HepG2 (cell line): ENCODE measurements around the gene RASA4. TPM values are rescaled to one million over a fixed set of nuclear protein-coding genes. Genes with fewer than 3 reads are reported as not detected.
A peak's percentile ranks its signal among the peaks of the same experiment; 100 is the strongest.

Experiments used
- CBX5 ChIP-seq: sonication (generic); formaldehyde crosslinking; IDR thresholded peaks from 2 replicates; pipeline ENCODE4 v1.4.0; 2020; ENCODE audit warnings: missing genetic modification reagents, borderline replicate concordance
- GABPB1 ChIP-seq: IDR thresholded peaks from 2 replicates; pipeline ENCODE4 v1.6.1; 2016; ENCODE audit warnings: mild to moderate bottlenecking, missing genetic modification reagents, moderate library complexity, missing compliant biosample characterization
- NCOA2 ChIP-seq: sonication (generic); formaldehyde crosslinking; IDR thresholded peaks from 2 replicates; pipeline ENCODE4 v1.8.0; 2022; ENCODE audit warnings: inconsistent platforms
- POLR2G ChIP-seq: fragments of 200-400 bp; formaldehyde crosslinking; IDR thresholded peaks from 2 replicates; pipeline ENCODE4 v1.6.1; 2018; ENCODE audit warnings: mild to moderate bottlenecking, low read depth, low read length, moderate library complexity
- SAP130 ChIP-seq: IDR thresholded peaks from 2 replicates; pipeline ENCODE4 v1.6.1; 2016; ENCODE audit warnings: low read depth
- ZFP90 ChIP-seq: sonication (generic); formaldehyde crosslinking; IDR thresholded peaks from 2 replicates; pipeline ENCODE4 v1.8.0; 2022; ENCODE audit warnings: missing genetic modification reagents, mild to moderate bottlenecking, inconsistent platforms, borderline replicate concordance
- ZNF143 ChIP-seq: sonication (generic); formaldehyde crosslinking; IDR thresholded peaks from 2 replicates; pipeline ENCODE4 v1.4.0; 2020; ENCODE audit warnings: missing genetic modification reagents
- ZNF335 ChIP-seq: sonication (generic); formaldehyde crosslinking; IDR thresholded peaks from 2 replicates; pipeline ENCODE4 v1.4.0; 2020; ENCODE audit warnings: missing genetic modification reagents
- polyA plus RNA-seq, 8 experiments: library from polyadenylated mRNA; depleted of rRNA in 3 of 8; stranded (reverse) in 7 of 8; unstranded in 1 of 8; fragments of >200 nt; fragmentation: Illumina TruSeq in 4 of 8; extraction: Trizol in 4 of 8; gene quantifications; 2 replicates each; pipeline versions ENCODE4 v1.2.1 to v1.2.3, GENCODE V29; 2011 to 2016; ENCODE audit warnings: low read depth in 4 of 8, missing spikeins in 1 of 8, mixed read lengths in 1 of 8; ENCODE audit not compliant: insufficient read depth in 1 of 8
- total RNA-seq, 5 experiments: library from RNA; depleted of rRNA; stranded (reverse); fragments of >200 nt; fragmentation: Illumina TruSeq; extraction: Trizol; gene quantifications; 2 replicates each; pipeline ENCODE4 v1.2.3, GENCODE V29; 2016; ENCODE audit warnings: low read depth in 1 of 5
- TF ChIP-seq, protein P1 (sequence below): sonication (generic); formaldehyde crosslinking; IDR thresholded peaks from 2 replicates; pipeline ENCODE4 v1.5.0; 2020; ENCODE audit warnings: mild to moderate bottlenecking, missing genetic modification reagents, moderate library complexity
- TF ChIP-seq, protein P2 (sequence below): sonication (generic); formaldehyde crosslinking; IDR thresholded peaks from 2 replicates; pipeline ENCODE4 v1.4.0; 2020; ENCODE audit warnings: missing genetic modification reagents
- TF ChIP-seq, protein P3 (sequence below): sonication (generic); formaldehyde crosslinking; IDR thresholded peaks from 2 replicates; pipeline ENCODE4 v1.5.1; 2020; ENCODE audit warnings: mild to moderate bottlenecking, missing genetic modification reagents, moderate library complexity
- TF ChIP-seq, protein P4 (sequence below): sonication (generic); formaldehyde crosslinking; IDR thresholded peaks from 2 replicates; pipeline ENCODE4 v1.4.0; 2020; ENCODE audit warnings: missing genetic modification reagents
- TF ChIP-seq, protein P5 (sequence below): sonication (generic); formaldehyde crosslinking; IDR thresholded peaks from 2 replicates; pipeline ENCODE4 v1.4.0; 2020; ENCODE audit warnings: missing genetic modification reagents, borderline replicate concordance

Gene RASA4
- total and polyA plus RNA-seq, 2 of the 13 experiments (the other 11 are each of a cell fraction or from before 2014, with no cell fraction given), result 1.1 to 1.6 TPM

DNA sequence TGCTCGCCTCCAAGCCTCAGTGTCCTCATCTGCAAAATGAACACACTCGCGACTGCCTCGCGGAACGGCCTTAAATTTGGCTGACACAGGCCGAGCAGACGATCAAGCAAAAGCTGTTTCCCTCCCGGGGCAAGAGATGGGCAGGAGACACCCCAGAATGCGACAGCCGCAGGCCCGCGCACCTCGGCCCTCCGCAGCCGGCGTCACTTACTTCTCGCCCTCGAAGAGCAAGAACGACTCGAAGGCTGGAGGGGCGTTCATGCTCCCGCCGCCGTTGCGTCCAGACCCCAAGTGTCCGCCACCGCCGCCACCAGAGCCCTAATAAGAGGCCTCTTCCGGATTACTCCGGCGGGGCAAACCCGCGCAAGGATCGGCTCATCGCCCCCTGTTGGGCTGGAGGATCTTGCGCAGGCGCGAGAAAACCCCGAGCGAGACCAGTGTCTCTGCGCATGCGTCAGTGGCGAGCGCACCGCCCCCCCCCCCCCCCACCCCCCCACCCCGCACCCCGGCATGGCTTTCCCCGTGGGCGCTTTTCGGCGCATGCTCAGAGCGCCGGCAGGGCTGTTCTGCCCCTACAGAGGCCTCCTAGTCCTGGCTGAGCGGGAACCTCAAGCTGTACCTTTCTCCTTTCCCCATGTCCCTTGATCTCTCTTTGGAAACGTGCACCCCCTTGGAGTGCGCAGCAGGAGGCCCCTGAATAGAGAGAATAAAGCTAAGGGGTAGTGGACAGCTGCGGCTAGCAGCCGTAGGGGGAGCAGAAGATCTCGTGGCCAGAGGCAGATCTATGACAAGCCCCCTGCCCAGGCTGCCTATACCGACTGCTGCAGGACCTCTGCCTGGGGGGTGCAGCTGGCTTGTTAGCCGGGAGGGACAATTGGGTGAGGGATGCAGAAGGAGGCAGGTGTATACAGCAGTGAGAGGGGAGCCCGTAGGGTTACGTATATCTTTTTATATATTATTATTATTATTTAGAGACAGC is 44.0 kb downstream of the RASA4 start, which contains the start of gene POLR2J3 (continued):
- TF ChIP-seq, protein P1, sequence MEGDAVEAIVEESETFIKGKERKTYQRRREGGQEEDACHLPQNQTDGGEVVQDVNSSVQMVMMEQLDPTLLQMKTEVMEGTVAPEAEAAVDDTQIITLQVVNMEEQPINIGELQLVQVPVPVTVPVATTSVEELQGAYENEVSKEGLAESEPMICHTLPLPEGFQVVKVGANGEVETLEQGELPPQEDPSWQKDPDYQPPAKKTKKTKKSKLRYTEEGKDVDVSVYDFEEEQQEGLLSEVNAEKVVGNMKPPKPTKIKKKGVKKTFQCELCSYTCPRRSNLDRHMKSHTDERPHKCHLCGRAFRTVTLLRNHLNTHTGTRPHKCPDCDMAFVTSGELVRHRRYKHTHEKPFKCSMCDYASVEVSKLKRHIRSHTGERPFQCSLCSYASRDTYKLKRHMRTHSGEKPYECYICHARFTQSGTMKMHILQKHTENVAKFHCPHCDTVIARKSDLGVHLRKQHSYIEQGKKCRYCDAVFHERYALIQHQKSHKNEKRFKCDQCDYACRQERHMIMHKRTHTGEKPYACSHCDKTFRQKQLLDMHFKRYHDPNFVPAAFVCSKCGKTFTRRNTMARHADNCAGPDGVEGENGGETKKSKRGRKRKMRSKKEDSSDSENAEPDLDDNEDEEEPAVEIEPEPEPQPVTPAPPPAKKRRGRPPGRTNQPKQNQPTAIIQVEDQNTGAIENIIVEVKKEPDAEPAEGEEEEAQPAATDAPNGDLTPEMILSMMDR (CRISPR knock-in tag), result peak; percentile 62
- TF ChIP-seq, protein P2, sequence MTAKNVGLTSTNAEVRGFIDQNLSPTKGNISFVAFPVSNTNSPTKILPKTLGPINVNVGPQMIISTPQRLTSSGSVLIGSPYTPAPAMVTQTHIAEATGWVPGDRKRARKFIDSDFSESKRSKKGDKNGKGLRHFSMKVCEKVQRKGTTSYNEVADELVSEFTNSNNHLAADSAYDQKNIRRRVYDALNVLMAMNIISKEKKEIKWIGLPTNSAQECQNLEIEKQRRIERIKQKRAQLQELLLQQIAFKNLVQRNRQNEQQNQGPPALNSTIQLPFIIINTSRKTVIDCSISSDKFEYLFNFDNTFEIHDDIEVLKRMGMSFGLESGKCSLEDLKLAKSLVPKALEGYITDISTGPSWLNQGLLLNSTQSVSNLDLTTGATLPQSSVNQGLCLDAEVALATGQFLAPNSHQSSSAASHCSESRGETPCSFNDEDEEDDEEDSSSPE, result peak; percentile 77
- peak; percentile 84; the same call in 1 of the 2 replicates for TF ChIP-seq CBX5
- TF ChIP-seq, protein P3, sequence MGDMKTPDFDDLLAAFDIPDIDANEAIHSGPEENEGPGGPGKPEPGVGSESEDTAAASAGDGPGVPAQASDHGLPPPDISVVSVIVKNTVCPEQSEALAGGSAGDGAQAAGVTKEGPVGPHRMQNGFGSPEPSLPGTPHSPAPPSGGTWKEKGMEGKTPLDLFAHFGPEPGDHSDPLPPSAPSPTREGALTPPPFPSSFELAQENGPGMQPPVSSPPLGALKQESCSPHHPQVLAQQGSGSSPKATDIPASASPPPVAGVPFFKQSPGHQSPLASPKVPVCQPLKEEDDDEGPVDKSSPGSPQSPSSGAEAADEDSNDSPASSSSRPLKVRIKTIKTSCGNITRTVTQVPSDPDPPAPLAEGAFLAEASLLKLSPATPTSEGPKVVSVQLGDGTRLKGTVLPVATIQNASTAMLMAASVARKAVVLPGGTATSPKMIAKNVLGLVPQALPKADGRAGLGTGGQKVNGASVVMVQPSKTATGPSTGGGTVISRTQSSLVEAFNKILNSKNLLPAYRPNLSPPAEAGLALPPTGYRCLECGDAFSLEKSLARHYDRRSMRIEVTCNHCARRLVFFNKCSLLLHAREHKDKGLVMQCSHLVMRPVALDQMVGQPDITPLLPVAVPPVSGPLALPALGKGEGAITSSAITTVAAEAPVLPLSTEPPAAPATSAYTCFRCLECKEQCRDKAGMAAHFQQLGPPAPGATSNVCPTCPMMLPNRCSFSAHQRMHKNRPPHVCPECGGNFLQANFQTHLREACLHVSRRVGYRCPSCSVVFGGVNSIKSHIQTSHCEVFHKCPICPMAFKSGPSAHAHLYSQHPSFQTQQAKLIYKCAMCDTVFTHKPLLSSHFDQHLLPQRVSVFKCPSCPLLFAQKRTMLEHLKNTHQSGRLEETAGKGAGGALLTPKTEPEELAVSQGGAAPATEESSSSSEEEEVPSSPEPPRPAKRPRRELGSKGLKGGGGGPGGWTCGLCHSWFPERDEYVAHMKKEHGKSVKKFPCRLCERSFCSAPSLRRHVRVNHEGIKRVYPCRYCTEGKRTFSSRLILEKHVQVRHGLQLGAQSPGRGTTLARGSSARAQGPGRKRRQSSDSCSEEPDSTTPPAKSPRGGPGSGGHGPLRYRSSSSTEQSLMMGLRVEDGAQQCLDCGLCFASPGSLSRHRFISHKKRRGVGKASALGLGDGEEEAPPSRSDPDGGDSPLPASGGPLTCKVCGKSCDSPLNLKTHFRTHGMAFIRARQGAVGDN (CRISPR knock-in tag), result 0 out of 2 replicates have a peak, but pooled peaks have one; percentile 9
- peak; percentile 67 for TF ChIP-seq POLR2G
- peak; percentile 89 for TF ChIP-seq SAP130 (CRISPR knock-in tag)
- TF ChIP-seq, protein P4, sequence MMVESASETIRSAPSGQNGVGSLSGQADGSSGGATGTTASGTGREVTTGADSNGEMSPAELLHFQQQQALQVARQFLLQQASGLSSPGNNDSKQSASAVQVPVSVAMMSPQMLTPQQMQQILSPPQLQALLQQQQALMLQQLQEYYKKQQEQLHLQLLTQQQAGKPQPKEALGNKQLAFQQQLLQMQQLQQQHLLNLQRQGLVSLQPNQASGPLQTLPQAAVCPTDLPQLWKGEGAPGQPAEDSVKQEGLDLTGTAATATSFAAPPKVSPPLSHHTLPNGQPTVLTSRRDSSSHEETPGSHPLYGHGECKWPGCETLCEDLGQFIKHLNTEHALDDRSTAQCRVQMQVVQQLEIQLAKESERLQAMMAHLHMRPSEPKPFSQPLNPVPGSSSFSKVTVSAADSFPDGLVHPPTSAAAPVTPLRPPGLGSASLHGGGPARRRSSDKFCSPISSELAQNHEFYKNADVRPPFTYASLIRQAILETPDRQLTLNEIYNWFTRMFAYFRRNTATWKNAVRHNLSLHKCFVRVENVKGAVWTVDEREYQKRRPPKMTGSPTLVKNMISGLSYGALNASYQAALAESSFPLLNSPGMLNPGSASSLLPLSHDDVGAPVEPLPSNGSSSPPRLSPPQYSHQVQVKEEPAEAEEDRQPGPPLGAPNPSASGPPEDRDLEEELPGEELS (CRISPR knock-in tag), result peak; percentile 54; the same call in 1 of the 2 replicates
- peak; percentile 92 for TF ChIP-seq GABPB1
- peak; percentile 61; the same call in 1 of the 2 replicates for TF ChIP-seq ZFP90 (CRISPR knock-in tag)
- peak; percentile 63 for TF ChIP-seq ZNF143 (CRISPR knock-in tag)
- TF ChIP-seq, protein P5, sequence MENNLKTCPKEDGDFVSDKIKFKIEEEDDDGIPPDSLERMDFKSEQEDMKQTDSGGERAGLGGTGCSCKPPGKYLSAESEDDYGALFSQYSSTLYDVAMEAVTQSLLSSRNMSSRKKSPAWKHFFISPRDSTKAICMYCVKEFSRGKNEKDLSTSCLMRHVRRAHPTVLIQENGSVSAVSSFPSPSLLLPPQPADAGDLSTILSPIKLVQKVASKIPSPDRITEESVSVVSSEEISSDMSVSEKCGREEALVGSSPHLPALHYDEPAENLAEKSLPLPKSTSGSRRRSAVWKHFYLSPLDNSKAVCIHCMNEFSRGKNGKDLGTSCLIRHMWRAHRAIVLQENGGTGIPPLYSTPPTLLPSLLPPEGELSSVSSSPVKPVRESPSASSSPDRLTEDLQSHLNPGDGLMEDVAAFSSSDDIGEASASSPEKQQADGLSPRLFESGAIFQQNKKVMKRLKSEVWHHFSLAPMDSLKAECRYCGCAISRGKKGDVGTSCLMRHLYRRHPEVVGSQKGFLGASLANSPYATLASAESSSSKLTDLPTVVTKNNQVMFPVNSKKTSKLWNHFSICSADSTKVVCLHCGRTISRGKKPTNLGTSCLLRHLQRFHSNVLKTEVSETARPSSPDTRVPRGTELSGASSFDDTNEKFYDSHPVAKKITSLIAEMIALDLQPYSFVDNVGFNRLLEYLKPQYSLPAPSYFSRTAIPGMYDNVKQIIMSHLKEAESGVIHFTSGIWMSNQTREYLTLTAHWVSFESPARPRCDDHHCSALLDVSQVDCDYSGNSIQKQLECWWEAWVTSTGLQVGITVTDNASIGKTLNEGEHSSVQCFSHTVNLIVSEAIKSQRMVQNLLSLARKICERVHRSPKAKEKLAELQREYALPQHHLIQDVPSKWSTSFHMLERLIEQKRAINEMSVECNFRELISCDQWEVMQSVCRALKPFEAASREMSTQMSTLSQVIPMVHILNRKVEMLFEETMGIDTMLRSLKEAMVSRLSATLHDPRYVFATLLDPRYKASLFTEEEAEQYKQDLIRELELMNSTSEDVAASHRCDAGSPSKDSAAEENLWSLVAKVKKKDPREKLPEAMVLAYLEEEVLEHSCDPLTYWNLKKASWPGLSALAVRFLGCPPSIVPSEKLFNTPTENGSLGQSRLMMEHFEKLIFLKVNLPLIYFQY, result 0 out of 2 replicates have a peak, but pooled peaks have one; percentile 34
- TF ChIP-seq NCOA2 (CRISPR knock-in tag), result peak; percentile 60
- TF ChIP-seq ZNF335 (CRISPR knock-in tag), result peak; percentile 52; the same call in 1 of the 2 replicates
